Cardiac fibroblast (primary cell): ENCODE measurements around the gene RFT1.

Experiments
- DNase-seq, 2 donors: peaks; one replicate each; pipeline versions ENCODE4 v3.0.0 to v3.0.0-alpha.2; 2010; ENCODE audit warnings: low read depth in 2 of 2
- H3K4me3 ChIP-seq, 2 donors: replicated peaks in 1 of 2; 1 replicate in 1 of 2; 2 replicates in 1 of 2; pipeline ENCODE4 v1.5.1; 2011; ENCODE audit warnings: low read depth in 2 of 2, low read length in 2 of 2, mild to moderate bottlenecking in 2 of 2, moderate library complexity in 1 of 2
- TF ChIP-seq, protein P1 (sequence below): IDR thresholded peaks from one replicate; pipeline ENCODE4 v1.5.1; 2011; ENCODE audit warnings: low read depth, mild to moderate bottlenecking, low read length, inconsistent platforms

The RFT1 gene

DNA sequence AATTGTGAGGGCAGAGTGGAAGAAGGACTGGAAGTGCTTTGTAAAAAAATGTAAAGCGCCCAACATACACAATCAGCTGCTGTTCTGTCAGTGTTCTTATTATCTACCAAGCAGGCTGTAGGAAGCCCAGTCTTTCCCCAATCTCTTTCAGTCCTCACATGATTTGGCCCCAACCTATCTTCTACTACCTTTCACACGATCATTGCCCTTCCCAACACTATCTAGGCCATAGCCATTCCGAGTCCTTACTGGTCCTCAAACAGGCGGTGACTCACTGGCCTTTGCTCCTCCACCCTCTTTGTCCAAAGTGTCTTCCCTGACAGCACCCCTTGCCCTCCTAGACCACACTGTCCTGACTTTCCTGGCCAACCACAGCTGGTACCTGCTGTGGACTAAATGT, 861 bp upstream of the RFT1 start:
- no peak for DNase-seq
- H3K4me3 ChIP-seq: peak overlapping the region in 1 of 2 donors; percentile 98
- TF ChIP-seq, protein P1, sequence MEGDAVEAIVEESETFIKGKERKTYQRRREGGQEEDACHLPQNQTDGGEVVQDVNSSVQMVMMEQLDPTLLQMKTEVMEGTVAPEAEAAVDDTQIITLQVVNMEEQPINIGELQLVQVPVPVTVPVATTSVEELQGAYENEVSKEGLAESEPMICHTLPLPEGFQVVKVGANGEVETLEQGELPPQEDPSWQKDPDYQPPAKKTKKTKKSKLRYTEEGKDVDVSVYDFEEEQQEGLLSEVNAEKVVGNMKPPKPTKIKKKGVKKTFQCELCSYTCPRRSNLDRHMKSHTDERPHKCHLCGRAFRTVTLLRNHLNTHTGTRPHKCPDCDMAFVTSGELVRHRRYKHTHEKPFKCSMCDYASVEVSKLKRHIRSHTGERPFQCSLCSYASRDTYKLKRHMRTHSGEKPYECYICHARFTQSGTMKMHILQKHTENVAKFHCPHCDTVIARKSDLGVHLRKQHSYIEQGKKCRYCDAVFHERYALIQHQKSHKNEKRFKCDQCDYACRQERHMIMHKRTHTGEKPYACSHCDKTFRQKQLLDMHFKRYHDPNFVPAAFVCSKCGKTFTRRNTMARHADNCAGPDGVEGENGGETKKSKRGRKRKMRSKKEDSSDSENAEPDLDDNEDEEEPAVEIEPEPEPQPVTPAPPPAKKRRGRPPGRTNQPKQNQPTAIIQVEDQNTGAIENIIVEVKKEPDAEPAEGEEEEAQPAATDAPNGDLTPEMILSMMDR: no peak

DNA sequence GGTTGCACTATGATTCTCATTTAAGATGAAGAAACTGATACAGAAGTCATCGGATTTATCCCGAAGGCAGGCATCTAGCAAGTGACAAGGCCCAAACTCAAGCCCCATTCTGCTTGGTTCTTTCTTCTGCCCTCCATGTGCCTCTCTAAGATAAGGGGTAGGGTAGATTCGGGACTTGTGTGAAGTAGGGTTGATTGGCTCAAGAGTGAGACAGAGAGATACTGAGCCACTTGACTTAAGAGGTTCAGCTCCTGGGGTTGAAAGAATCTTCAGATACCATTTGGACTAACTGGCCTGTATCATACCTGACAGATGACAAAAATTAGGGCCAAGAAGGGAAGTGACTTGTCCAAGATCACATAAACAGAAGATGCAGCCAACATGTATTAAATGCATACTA, 891 bp downstream of the RFT1 start:
- TF ChIP-seq, protein P1: no peak
- DNase-seq: no peak
- peak overlapping the region; percentile 96 to 98 for H3K4me3 ChIP-seq

DNA sequence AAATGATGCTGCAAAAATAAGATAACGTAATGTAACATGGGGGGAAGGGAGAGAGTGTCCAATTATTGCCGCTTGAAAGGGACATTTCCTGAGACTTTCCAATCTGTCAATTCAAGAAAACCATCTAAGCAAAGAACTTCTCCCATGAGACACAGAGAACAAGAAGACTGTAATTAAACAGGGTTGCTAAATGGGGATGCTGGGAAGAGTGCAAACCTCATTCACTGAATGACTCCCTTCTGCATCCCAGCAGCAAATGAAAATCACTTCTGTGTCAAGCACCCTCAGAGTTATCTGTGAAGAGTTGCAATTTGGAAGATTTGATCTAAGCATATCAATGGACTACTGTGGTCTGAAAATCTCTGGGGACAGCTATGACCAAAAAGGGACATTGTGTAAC, 3.6 kb downstream of the RFT1 start:
- H3K4me3 ChIP-seq: no peak overlapping the region
- TF ChIP-seq, protein P1: no peak
- no peak for DNase-seq

DNA sequence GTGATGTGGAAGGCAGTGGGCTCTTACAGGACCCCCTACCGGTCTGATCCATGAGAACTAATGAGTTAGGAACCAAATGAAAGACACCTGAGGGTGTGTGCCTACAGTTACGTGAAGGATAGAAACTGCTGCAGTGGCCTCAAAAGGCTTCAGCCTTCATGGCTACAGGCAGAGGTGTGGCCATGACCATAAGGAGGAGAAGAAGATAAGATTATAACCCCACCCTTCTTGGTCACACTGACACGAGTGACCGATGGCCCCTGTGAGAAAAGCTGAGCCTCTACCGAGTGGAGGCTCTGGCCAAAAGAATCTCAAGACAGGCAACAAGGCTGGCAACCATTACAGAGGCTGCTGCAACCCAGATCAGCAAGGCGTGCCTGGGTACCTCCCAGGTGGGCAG, 6.3 kb downstream of the RFT1 start:
- no peak overlapping the region for H3K4me3 ChIP-seq
- no peak for DNase-seq

DNA sequence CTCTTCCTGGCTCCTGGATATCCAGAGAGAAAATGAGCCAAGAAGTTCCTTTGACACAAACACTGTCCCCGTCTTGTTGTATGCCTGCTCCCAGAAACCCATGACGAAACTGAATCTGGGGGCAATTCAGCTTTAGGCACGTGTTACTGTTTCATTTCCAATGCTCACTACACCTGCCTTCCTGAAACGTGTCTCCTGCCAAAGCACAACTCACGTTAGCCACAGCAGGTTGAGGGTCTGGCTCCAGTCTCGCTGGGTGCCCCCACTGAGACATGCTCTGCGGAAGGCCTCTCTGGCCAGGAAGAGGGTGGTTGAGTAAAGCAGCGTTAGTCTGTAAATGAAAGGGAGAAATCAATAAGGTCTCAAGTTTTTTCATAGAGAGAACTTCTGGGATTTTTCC, 6.7 kb downstream of the RFT1 start:
- no peak for DNase-seq
- H3K4me3 ChIP-seq: no peak overlapping the region
- TF ChIP-seq, protein P1: no peak

More for the DNA sequence above, 6.3 kb downstream of the RFT1 start:
- TF ChIP-seq, protein P1: no peak

DNA sequence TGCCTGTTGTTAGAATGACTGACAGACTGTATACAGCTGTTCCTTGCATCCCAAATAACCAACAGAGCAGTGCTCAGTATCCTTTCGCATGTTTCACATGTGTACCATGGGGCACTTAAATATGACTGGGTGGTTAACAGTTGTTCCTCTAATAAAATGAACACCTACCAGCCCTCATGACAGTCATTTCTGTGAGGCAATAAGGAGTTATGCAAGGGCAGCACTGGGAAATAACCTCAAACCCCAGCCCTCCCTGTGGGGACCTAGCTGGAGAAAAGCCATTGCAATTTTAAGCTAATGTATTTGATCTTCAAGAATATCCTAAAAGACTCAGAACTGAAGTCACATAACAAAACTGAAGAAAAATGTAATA, 7.3 kb downstream of the RFT1 start:
- no peak for DNase-seq
- TF ChIP-seq, protein P1: no peak
- no peak overlapping the region for H3K4me3 ChIP-seq

DNA sequence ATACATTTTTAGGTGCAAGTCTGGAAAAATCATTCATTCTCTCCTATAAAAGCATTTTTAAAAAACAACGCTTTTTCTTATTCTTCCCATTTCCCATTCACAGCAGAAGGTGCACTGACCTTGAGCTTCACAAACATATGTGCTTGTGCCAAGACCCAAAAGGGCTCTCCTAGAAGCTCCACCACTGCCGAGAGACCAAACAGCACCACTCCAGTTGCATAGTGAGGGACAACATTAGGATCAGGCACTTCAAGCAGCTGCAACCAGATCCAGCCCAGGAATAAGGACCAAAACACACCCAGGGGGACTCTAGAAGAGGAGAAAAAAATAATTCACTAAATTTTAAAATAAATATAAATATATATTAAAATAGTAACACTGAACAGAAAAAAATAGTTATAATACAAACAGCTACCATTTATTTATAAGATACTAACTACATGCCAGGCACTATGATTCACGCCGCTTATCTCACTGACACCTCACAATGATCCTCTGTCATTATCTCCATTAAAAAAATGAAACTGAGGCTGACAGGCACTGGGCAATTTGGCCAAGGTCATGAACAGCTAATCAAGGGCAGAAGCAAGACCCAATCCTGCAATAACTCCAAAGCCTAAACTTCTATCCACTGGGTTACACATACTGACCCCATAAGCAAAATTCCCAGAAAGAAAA, 7.8 kb downstream of the RFT1 start:
- no peak overlapping the region for H3K4me3 ChIP-seq
- DNase-seq: no peak
- TF ChIP-seq, protein P1: no peak
